IMR-90 (cell line): ENCODE results near the gene HPRT1. TPM values are rescaled to one million over a fixed set of nuclear protein-coding genes. Genes with fewer than 3 reads are reported as not detected.
"Not testable (repeated sequence)": the region's sequence is repeated elsewhere in the genome, so short reads cannot be mapped to it uniquely, and the experiment has no call there.

Source experiments
- ATAC-seq: fragments of 200-7000 bp; cut with Tn5 transposase; 2 replicates; pipeline ENCODE4 v1.9.1; 2020; ENCODE audit warnings: low read depth, mild to moderate bottlenecking, moderate library complexity
- BruUV-seq: library from RNA; stranded (reverse); fragments of 400-500 nt; replicated peaks from 2 replicates; lab custom pipeline; 2021; lab: Mats Ljungman, UMichigan
- CTCF ChIA-PET: fragments of 300-600 bp; formaldehyde crosslinking; extraction: SDS; loops from one replicate; lab custom pipeline; 2021; ENCODE audit warnings: antibody characterized with exemption; lab: Yijun Ruan, JAX
- POLR2A ChIA-PET: fragments of 300-600 bp; sonication (Branson Sonifier 250); formaldehyde crosslinking; loops from one replicate; lab custom pipeline; 2022; ENCODE audit warnings: antibody characterized with exemption; ENCODE audit not compliant: unreplicated experiment; lab: Charles Lee
- DNase-seq: peaks from one replicate; pipeline ENCODE4 v3.0.0; 2013
- H2AFZ ChIP-seq: replicated peaks from 2 replicates; pipeline ENCODE3; 2013; ENCODE audit warnings: low read length, mild to moderate bottlenecking; ENCODE audit not compliant: poor library complexity
- H2AK5ac ChIP-seq: 2 replicates; pipeline ENCODE4 v1.6.1; 2013; ENCODE audit warnings: low read depth, low read length, inconsistent platforms
- H2AK9ac ChIP-seq: replicated peaks from 2 replicates; pipeline ENCODE3; 2013; ENCODE audit warnings: mild to moderate bottlenecking, low read depth, low read length, moderate library complexity; ENCODE audit not compliant: poor library complexity
- H2BK120ac ChIP-seq: 2 replicates; pipeline ENCODE4 v1.6.1; 2013; ENCODE audit warnings: low read depth, low read length, inconsistent platforms
- H2BK15ac ChIP-seq: 3 replicates; pipeline ENCODE4 v1.6.1; 2013; ENCODE audit warnings: low read depth, low read length, inconsistent platforms
- H2BK20ac ChIP-seq: 2 replicates; pipeline ENCODE4 v1.6.1; 2013; ENCODE audit warnings: low read depth, mild to moderate bottlenecking, inconsistent platforms, low read length, moderate library complexity
- H2BK5ac ChIP-seq: 2 replicates; pipeline ENCODE4 v1.6.1; 2013; ENCODE audit warnings: mild to moderate bottlenecking, low read depth, low read length, inconsistent platforms; ENCODE audit not compliant: poor library complexity, severe bottlenecking
- H3K14ac ChIP-seq: replicated peaks from 2 replicates; pipeline ENCODE4 v1.6.1; 2013; ENCODE audit warnings: low read depth, low read length, inconsistent platforms
- H3K18ac ChIP-seq: 2 replicates; pipeline ENCODE4 v1.6.1; 2013; ENCODE audit warnings: low read depth, low read length, control low read depth
- H3K23ac ChIP-seq: 2 replicates; pipeline ENCODE4 v1.6.1; 2013; ENCODE audit warnings: low read depth, low read length, inconsistent platforms
- H3K27ac ChIP-seq: 2 replicates; pipeline ENCODE4 v1.5.1; 2013; ENCODE audit warnings: mild to moderate bottlenecking, control low read depth, low read length; ENCODE audit not compliant: insufficient read depth
- H3K27me3 ChIP-seq: 2 replicates; pipeline ENCODE4 v1.6.1; 2013; ENCODE audit warnings: low read length; ENCODE audit not compliant: control insufficient read depth, insufficient read depth
- H3K36me3 ChIP-seq: 2 replicates; pipeline ENCODE4 v1.6.1; 2013; ENCODE audit warnings: low read length, mixed read lengths; ENCODE audit not compliant: control insufficient read depth, insufficient read depth
- H3K4ac ChIP-seq: 2 replicates; pipeline ENCODE4 v1.6.1; 2013; ENCODE audit warnings: low read depth, low read length, inconsistent platforms
- H3K4me1 ChIP-seq: 2 replicates; pipeline ENCODE4 v1.6.1; 2013; ENCODE audit warnings: low read length, mixed read lengths; ENCODE audit not compliant: control insufficient read depth, insufficient read depth
- H3K4me2 ChIP-seq: 2 replicates; pipeline ENCODE4 v1.6.1; 2013; ENCODE audit warnings: low read depth, mild to moderate bottlenecking, control low read depth, low read length, moderate library complexity
- H3K4me3 ChIP-seq: 2 replicates; pipeline ENCODE4 v1.5.1; 2013; ENCODE audit warnings: low read depth, mild to moderate bottlenecking, control low read depth, low read length, moderate library complexity; ENCODE audit not compliant: insufficient read depth
- H3K56ac ChIP-seq: 2 replicates; pipeline ENCODE4 v1.6.1; 2013; ENCODE audit warnings: low read length, inconsistent platforms; ENCODE audit not compliant: insufficient read depth; ENCODE audit errors: extremely low read depth
- H3K79me1 ChIP-seq, 2 experiments: 2 replicates each; pipeline ENCODE4 v1.6.1; 2013; ENCODE audit warnings: low read length in 2 of 2, inconsistent platforms in 1 of 2, low read depth in 1 of 2
- H3K9ac ChIP-seq: 2 replicates; pipeline ENCODE4 v1.6.1; 2013; ENCODE audit warnings: low read depth, low read length, control low read depth
- H3K9me1 ChIP-seq: 2 replicates; pipeline ENCODE4 v1.6.1; 2013; ENCODE audit warnings: low read length, inconsistent platforms; ENCODE audit not compliant: insufficient read depth
- H3K9me3 ChIP-seq: 2 replicates; pipeline ENCODE4 v1.6.1; 2013; ENCODE audit warnings: low read length; ENCODE audit not compliant: control insufficient read depth, insufficient read depth
- H4K20me1 ChIP-seq: 2 replicates; pipeline ENCODE4 v1.6.1; 2013; ENCODE audit warnings: low read length, inconsistent platforms; ENCODE audit not compliant: insufficient read depth
- H4K5ac ChIP-seq: 2 replicates; pipeline ENCODE4 v1.6.1; 2013; ENCODE audit warnings: mild to moderate bottlenecking, low read depth, low read length, control low read depth
- H4K8ac ChIP-seq, 2 experiments: 2 replicates each; pipeline ENCODE4 v1.6.1; 2013; ENCODE audit warnings: low read depth in 2 of 2, low read length in 2 of 2, control low read depth in 1 of 2, inconsistent platforms in 1 of 2
- H4K91ac ChIP-seq: 2 replicates; pipeline ENCODE4 v1.6.1; 2013; ENCODE audit warnings: low read depth, low read length, inconsistent platforms; ENCODE audit not compliant: insufficient read depth
- CEBPB ChIP-seq: IDR thresholded peaks from 2 replicates; pipeline ENCODE4 v1.6.1; 2012; ENCODE audit warnings: low read depth, low read length, improper control_type of control experiment
- WGBS, 2 experiments: methylation state at CpG; one replicate each; pipeline versions ENCODE4 v1.1.5 to v1.1.7; 2013; ENCODE audit warnings: missing lambda C conversion rate in 2 of 2; ENCODE audit not compliant: insufficient read length in 1 of 2; ENCODE audit errors: extremely low coverage in 2 of 2; 5-methylcytosine and 5-hydroxymethylcytosine counted together
- dilution Hi-C: fragments of 300-500 bp; cut with HindIII; formaldehyde crosslinking; loops from one replicate; pipeline ENCODE4 v1.14.3; 2018; ENCODE audit warnings: low sequenced_read_pairs; ENCODE audit not compliant: unreplicated experiment
- in situ Hi-C: fragments of 300-500 bp; cut with MboI; formaldehyde crosslinking; loops from 3 replicates; pipeline ENCODE4 v1.14.3; 2019; ENCODE audit warnings: low sequenced_read_pairs, inconsistent platforms, mixed read lengths
- intact Hi-C: fragments of 100-400 bp; cut with micrococcal nuclease; formaldehyde crosslinking; loops from 2 replicates; pipeline ENCODE4 v1.10.0; 2022
- polyA plus RNA-seq, 3 experiments: library from polyadenylated mRNA; depleted of rRNA; stranded (reverse); fragments of >200 nt; gene quantifications; 2 replicates each; pipeline ENCODE4 v1.2.3, GENCODE V29; 2012; ENCODE audit warnings: low replicate concordance in 1 of 3
- total RNA-seq: library from RNA; depleted of rRNA; stranded (reverse); fragments of >200 nt; gene quantifications from 2 replicates; pipeline ENCODE4 v1.2.3, GENCODE V29; 2012

HPRT1 gene
- total and polyA plus RNA-seq, 2 of the 4 experiments (the other 2 are of a cell fraction): 7.0 to 30.3 TPM

DNA sequence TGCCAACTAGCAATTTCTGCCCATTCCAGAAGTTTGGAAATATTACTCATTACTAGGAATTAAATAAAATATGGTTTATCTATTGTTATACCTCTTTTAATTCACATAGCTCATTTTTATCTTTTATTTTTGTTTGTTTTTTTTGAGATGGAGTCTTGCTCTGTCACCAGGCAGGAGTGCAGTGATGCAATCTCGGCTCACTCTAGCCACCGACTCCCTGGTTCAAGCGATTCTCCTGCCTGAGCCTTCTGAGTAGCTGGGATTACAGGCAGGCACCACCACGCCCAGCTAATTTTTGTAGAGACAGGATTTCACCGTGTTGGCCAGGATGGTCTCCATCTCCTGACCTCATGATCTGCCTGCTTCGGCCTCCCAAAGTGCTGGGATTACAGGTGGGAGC lies 4.5 kb downstream of the HPRT1 start:
- H3K23ac ChIP-seq, H3K4me1 ChIP-seq, H2BK5ac ChIP-seq, H4K20me1 ChIP-seq, H2AK5ac ChIP-seq, H3K36me3 ChIP-seq, dilution Hi-C loops, H3K4ac ChIP-seq, H3K4me2 ChIP-seq, H3K9me3 ChIP-seq, ATAC-seq, H3K56ac ChIP-seq, H2BK120ac ChIP-seq, H2AK9ac ChIP-seq, BruUV-seq, H2BK20ac ChIP-seq, H4K91ac ChIP-seq, H4K8ac ChIP-seq, H2AFZ ChIP-seq, H3K9me1 ChIP-seq, H3K9ac ChIP-seq, H3K27me3 ChIP-seq, H4K5ac ChIP-seq, intact Hi-C loops, H2BK15ac ChIP-seq, POLR2A ChIA-PET, H3K27ac ChIP-seq, H3K18ac ChIP-seq, H3K4me3 ChIP-seq, H3K14ac ChIP-seq: not testable (repeated sequence)
- 73% methylated on average over 4 of the region's 6 CpGs; no CpG with 5 or more reads in 1 of the 2 experiments for WGBS, 2 experiments
- H3K79me1 ChIP-seq: peaks cover 3 to 14% of the 10 kb centered on the region in 2 experiments; a peak in 2 of 4 replicates
- CTCF ChIA-PET: interaction anchor here (0.6 to 0.7 kb wide), 2 partner anchors 16 to 40 kb away, joined by 3 to 8 read pairs; no protein-coding TSS in a partner anchor
- TF ChIP-seq CEBPB: peak; percentile 65; the same call in 1 of the 2 replicates
- DNase-seq: peak; percentile 11
- in situ Hi-C loops: loop anchor here (25.0 kb wide), 1 partner anchor 548 kb away; the partner anchor contains the start of gene RTL8B
